Loucy (cell line): ENCODE results near the gene HIC2.
"Not testable (repeated sequence)": the region's sequence is repeated elsewhere in the genome, so short reads cannot be mapped to it uniquely, and the experiment has no call there.

Experiments used
- H2AFZ ChIP-seq: fragments of 200-600 bp; sonication (generic); 2 replicates; pipeline ENCODE4 v1.6.0; 2016; ENCODE audit warnings: antibody characterized with exemption, mild to moderate bottlenecking, low read length, moderate library complexity
- H3F3A ChIP-seq: fragments of 200-600 bp; 2 replicates; pipeline ENCODE4 v1.6.0; 2016; ENCODE audit warnings: antibody characterized with exemption, low read depth, mild to moderate bottlenecking
- H3K27me3 ChIP-seq: fragments of 200-600 bp; sonication (generic); 2 replicates; pipeline ENCODE4 v1.6.1; 2014; ENCODE audit warnings: low read length, mild to moderate bottlenecking; ENCODE audit not compliant: insufficient read depth, poor library complexity, severe bottlenecking
- H3K36me3 ChIP-seq: fragments of 200-600 bp; sonication (generic); 2 replicates; pipeline ENCODE4 v1.6.1; 2016; ENCODE audit warnings: low read length; ENCODE audit not compliant: insufficient read depth
- H3K4me1 ChIP-seq: fragments of 200-600 bp; sonication (generic); 2 replicates; pipeline ENCODE4 v1.5.1; 2014; ENCODE audit warnings: low read length, mild to moderate bottlenecking; ENCODE audit not compliant: insufficient read depth, poor library complexity, severe bottlenecking
- H3K4me2 ChIP-seq: fragments of 200-600 bp; sonication (generic); 2 replicates; pipeline ENCODE4 v1.6.0; 2014; ENCODE audit warnings: antibody characterized with exemption, low read length, low read depth, mild to moderate bottlenecking; ENCODE audit not compliant: poor library complexity, severe bottlenecking
- H3K4me3 ChIP-seq: fragments of 200-600 bp; sonication (generic); 2 replicates; pipeline ENCODE4 v1.5.1; 2014; ENCODE audit warnings: low read length, mild to moderate bottlenecking, mixed read lengths; ENCODE audit not compliant: poor library complexity, severe bottlenecking
- H3K79me2 ChIP-seq: fragments of 200-600 bp; sonication (generic); 2 replicates; pipeline ENCODE4 v1.6.1; 2014; ENCODE audit warnings: low read length; ENCODE audit not compliant: insufficient read depth
- H3K9ac ChIP-seq: fragments of 200-600 bp; sonication (generic); 2 replicates; pipeline ENCODE4 v1.6.0; 2014; ENCODE audit warnings: mild to moderate bottlenecking, low read depth, low read length, moderate library complexity; ENCODE audit not compliant: poor library complexity, severe bottlenecking
- H3K9me2 ChIP-seq: fragments of 200-600 bp; sonication (generic); replicated peaks from 2 replicates; pipeline ENCODE4 v1.6.1; 2016; ENCODE audit warnings: low read depth, low read length, mixed read lengths
- H3K9me3 ChIP-seq: fragments of 200-600 bp; sonication (generic); 2 replicates; pipeline ENCODE4 v1.6.1; 2014; ENCODE audit warnings: mild to moderate bottlenecking, antibody characterized with exemption, low read length, low read depth; ENCODE audit not compliant: insufficient read depth
- H4K20me1 ChIP-seq: fragments of 200-600 bp; sonication (generic); 2 replicates; pipeline ENCODE4 v1.6.0; 2014; ENCODE audit warnings: antibody characterized with exemption, low read length, mild to moderate bottlenecking; ENCODE audit not compliant: insufficient read depth, poor library complexity, severe bottlenecking

The HIC2 gene

GRCh38 chr22:21440018-21440636 is 23.0 kb downstream of the HIC2 start:
- not testable (repeated sequence) for H3K4me2 ChIP-seq, H3F3A ChIP-seq, H3K9ac ChIP-seq, H3K4me1 ChIP-seq, H3K4me3 ChIP-seq, H4K20me1 ChIP-seq, H3K9me3 ChIP-seq, H3K9me2 ChIP-seq, H3K27me3 ChIP-seq, H2AFZ ChIP-seq, H3K79me2 ChIP-seq
- peaks cover 17% of the 10 kb centered on the region; the same call in 1 of the 2 replicates for H3K36me3 ChIP-seq

GRCh38 chr22:21440676-21441075 is 23.5 kb downstream of the HIC2 start:
- not testable (repeated sequence) for H2AFZ ChIP-seq, H3K9me2 ChIP-seq, H3K9me3 ChIP-seq, H4K20me1 ChIP-seq, H3K4me1 ChIP-seq, H3K4me3 ChIP-seq, H3K9ac ChIP-seq, H3K4me2 ChIP-seq, H3K79me2 ChIP-seq, H3K27me3 ChIP-seq, H3F3A ChIP-seq
- peaks cover 22% of the 10 kb centered on the region; the same call in 1 of the 2 replicates for H3K36me3 ChIP-seq

GRCh38 chr22:21441170-21441569 is 24.0 kb downstream of the HIC2 start:
- not testable (repeated sequence) for H3F3A ChIP-seq, H3K4me2 ChIP-seq, H2AFZ ChIP-seq, H3K79me2 ChIP-seq, H3K27me3 ChIP-seq, H3K9me2 ChIP-seq, H4K20me1 ChIP-seq, H3K4me3 ChIP-seq, H3K9ac ChIP-seq, H3K4me1 ChIP-seq, H3K9me3 ChIP-seq
- H3K36me3 ChIP-seq, result peaks cover 27% of the 10 kb centered on the region; the same call in 1 of the 2 replicates

GRCh38 chr22:21442123-21442522 is 25.0 kb downstream of the HIC2 start:
- not testable (repeated sequence) for H2AFZ ChIP-seq, H3F3A ChIP-seq

GRCh38 chr22:21442646-21443045 is 25.5 kb downstream of the HIC2 start:
- not testable (repeated sequence) for H3K9ac ChIP-seq, H3K27me3 ChIP-seq, H3K4me2 ChIP-seq, H3K9me2 ChIP-seq, H3F3A ChIP-seq, H3K79me2 ChIP-seq, H3K4me3 ChIP-seq, H4K20me1 ChIP-seq, H3K4me1 ChIP-seq, H3K9me3 ChIP-seq, H2AFZ ChIP-seq
- peaks cover 42% of the 10 kb centered on the region; the same call in 1 of the 2 replicates for H3K36me3 ChIP-seq

More at GRCh38 chr22:21442123-21442522, 25.0 kb downstream of the HIC2 start:
- H3K9me2 ChIP-seq, H3K27me3 ChIP-seq, H3K4me2 ChIP-seq, H3K9me3 ChIP-seq, H3K4me3 ChIP-seq, H3K79me2 ChIP-seq, H3K4me1 ChIP-seq, H4K20me1 ChIP-seq, H3K9ac ChIP-seq: not testable (repeated sequence)
- peaks cover 36% of the 10 kb centered on the region; the same call in 1 of the 2 replicates for H3K36me3 ChIP-seq
